Muscle of arm (tissue), 12 donors: ENCODE results near the gene EPHA5. TPM values are rescaled to one million over a fixed set of nuclear protein-coding genes. Genes with fewer than 3 reads are reported as not detected.
"Not testable (repeated sequence)": the region's sequence is repeated elsewhere in the genome, so short reads cannot be mapped to it uniquely, and the experiment has no call there.

Experiments
- DNase-seq: peaks from one replicate; pipeline ENCODE4 v3.0.0-alpha.2; 2013
- polyA plus RNA-seq, 12 donors: library from polyadenylated mRNA; unstranded; fragments of 120-200 nt; gene quantifications; one replicate each; pipeline ENCODE4 v1.2.1, GENCODE V29; 2013; ENCODE audit not compliant: insufficient read length in 12 of 12

Gene EPHA5
- polyA plus RNA-seq, 12 donors = 0.29 to 1.2 (median 0.54) TPM; not detected in 2

- DNase-seq = no peak
Measured at GRCh38 chr4:65383589-65384305, 286.5 kb downstream of the EPHA5 start.

GRCh38 chr4:65381648-65382047, 288.6 kb downstream of the EPHA5 start:
- DNase-seq = no peak

GRCh38 chr4:65370709-65371108, 299.6 kb downstream of the EPHA5 start:
- no peak for DNase-seq

- DNase-seq = no peak
Measured at GRCh38 chr4:65367306-65367705, 303.0 kb downstream of the EPHA5 start.

DNA sequence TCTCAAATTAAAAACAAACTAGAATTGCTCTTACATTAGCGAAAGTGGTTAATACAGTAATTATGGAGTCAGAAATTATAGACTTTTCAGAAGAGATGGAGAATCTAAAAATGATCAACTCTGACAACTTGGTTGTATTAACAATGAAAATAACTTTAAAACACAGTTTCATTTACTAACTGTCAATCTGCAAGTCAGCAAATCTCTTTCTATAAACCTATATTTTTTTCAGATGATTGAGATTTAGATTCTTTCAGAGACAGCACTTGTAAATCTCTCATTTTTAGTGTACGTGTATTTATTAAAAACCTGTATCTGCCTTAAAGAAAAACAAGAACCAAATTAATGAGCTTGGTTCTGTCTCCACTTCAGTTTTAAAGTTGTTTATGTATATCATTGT, 311.4 kb downstream of the EPHA5 start:
- DNase-seq = no peak

- no peak for DNase-seq
Measured at GRCh38 chr4:65353098-65353497, 317.2 kb downstream of the EPHA5 start.

- no peak for DNase-seq
Measured at GRCh38 chr4:65344278-65344825, 325.9 kb downstream of the EPHA5 start.

DNA sequence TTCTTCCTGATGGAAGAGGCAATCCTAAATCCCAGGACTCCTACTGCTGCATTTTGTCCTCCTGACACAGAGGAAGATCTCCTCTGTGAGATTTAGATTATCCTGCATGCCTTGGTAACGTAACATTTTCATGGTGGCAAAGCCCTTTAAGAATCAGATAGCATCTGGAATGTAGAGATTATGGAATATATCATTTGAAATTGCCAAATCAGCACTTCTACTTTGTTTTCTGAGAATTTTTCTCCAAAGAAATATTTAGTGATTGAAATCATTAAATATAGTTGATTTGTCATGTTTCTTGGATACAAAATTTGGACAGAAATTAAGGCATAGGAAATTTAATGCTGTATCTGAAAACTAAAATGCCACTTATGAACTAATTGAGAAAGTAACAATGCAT, 326.9 kb downstream of the EPHA5 start:
- no peak for DNase-seq

GRCh38 chr4:65341557-65341956, 328.7 kb downstream of the EPHA5 start:
- no peak for DNase-seq

- DNase-seq = no peak
Measured at GRCh38 chr4:65340382-65341109, 329.7 kb downstream of the EPHA5 start.

GRCh38 chr4:65337371-65337770, 332.9 kb downstream of the EPHA5 start:
- DNase-seq = no peak

DNA sequence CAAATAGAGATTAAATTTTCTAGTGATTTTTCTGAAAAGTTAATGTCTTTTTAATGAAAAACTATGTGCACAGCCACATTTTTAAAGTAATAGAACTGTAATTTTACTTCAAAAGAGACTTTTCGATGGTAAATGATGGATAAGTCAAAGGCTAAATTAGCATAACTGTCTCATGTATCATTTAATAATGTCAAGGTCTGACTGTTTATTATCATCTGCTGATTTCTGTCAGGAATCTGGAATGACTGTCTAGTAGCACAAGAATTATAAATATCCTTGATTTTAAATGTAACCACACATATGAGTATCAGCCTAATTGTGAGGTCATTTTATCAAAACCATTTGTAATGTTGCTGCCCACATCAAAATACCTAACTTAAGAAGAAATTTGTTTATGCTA, 333.8 kb downstream of the EPHA5 start:
- DNase-seq = no peak

- DNase-seq = no peak
Measured at GRCh38 chr4:65316534-65316933, 353.8 kb downstream of the EPHA5 start.

- no peak for DNase-seq
Measured at GRCh38 chr4:65311120-65311519, 359.2 kb downstream of the EPHA5 start.

DNA sequence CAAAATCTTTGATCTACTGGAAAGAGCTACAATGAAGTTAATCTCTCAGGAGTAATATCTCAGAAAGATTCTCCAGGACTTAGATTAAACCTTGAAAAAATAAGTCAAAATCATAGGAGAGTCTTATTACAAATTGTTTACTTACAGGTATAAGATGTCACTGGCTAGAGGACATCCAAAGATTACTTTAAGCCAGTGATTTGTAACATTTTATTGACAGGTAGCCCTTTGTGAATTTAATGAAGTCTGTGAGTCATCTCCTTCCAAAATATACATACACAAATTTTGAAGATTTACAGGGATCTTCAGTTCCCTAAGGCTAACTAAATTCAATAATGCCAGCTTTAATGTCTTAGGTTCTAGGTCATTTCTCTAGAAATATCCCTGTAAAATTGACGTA, 359.7 kb downstream of the EPHA5 start:
- no peak for DNase-seq

DNA sequence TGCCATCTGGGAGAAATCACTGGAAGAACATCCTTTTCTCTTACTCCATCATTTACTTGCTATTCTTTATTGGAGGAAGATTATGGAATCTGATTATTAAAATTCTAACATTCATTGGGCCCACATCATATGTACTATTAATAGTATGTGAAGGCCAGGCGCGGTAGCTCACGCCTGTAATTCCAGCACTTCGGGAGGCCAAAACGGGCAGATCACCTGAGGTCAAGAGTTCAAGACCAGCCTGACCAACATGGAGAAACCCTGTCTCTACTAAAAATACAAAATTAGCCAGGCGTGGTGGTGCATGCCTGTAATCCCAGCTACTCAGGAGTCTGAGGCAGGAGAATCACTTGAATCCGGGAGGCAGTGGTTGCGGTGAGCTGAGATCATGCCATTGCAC, 361.7 kb downstream of the EPHA5 start:
- not testable (repeated sequence) for DNase-seq

DNA sequence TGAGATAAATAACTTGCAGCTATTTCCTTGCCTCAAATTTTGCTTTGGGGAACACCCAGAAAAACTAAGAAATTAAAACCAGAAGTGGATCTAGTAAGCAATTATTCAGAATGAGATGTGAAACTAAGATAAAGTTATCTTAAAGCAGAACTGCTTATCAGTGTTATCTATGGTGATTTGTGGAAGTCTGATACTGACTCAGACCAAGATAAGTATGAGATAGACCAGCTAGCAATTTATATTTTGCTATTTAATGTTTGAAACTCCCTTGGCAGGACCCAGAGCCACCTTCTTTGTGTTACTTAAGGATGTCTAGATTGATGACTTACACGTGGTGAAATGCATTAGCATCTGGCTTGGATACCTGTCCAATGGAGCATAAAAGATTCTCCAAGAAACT, 368.1 kb downstream of the EPHA5 start:
- DNase-seq = no peak

- no peak for DNase-seq
Measured at GRCh38 chr4:65296246-65296645, 374.0 kb downstream of the EPHA5 start.

DNA sequence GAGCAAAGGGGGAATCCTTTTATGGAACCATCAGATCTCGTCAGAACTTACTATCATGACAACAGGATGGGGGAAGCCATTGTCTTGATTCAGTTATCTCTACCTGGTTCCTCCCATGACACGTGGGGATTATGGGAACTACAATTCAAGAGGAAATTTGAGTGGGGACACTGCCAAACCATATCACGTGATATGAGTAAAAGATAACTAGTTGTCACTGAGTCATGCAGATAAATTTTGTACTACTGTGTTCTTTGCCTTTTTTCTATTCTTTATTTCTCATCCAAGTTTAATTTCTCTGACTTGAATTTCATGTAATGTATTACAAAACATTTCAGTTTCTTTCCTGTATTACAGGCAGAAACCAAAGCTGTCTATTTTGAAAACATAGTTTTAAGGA, 383.2 kb downstream of the EPHA5 start:
- DNase-seq = no peak
